ENCODE results near the gene RAPGEF4.

DNA sequence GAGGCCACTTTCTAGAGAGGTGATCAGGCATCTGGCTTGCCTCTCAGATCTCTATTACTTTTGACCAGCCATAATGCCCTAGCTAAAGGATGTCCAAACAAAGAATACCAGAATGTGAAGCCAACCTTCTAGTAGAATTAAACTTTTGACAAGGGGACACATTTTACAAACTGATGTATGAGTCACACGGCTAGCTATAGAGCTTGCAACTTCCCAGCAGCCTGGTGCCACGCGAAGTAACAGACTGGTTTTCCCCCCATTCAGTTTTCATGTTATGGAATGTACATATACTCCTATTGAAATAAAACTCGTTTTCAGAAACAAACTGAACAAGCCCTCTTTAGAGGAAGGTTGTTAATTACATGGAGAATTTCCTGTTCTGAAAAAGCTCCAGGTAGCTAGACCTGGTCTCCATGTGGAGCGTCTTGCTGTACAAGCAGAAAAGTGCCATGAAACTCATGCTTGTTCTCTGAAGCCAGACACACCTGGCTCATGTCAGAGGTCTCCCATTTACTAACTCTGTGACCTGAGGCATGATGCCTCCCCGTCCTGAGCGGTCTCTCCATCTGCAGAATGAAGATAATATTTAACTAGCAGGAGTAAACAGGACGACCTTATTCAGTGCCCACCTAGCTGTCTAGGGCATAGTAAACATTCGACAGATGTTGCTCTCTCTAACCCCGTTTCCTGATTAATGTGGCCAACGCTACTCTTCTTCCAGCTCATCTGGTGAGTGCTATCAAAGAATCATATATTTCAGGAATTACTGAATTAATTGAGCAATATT lies 258.5 kb downstream of the RAPGEF4 start:
- TF ChIP-seq EZH2 (IDR thresholded peaks at IDR 0.05) (no peak), POLR2AphosphoS5 (IDR thresholded peaks at IDR 0.05; ENCODE audit: borderline replicate concordance, low read depth, low read length) (no peak), FOXP2 (optimal IDR thresholded peaks at IDR 0.05; ENCODE audit: control extremely low read depth, extremely low read length, insufficient read depth) (no peak)

All from SK-N-MC (cell line).